ENCODE data around the gene WSCD1.
A peak's percentile ranks its signal among the peaks of the same experiment; 100 is the strongest.

The WSCD1 gene

DNA sequence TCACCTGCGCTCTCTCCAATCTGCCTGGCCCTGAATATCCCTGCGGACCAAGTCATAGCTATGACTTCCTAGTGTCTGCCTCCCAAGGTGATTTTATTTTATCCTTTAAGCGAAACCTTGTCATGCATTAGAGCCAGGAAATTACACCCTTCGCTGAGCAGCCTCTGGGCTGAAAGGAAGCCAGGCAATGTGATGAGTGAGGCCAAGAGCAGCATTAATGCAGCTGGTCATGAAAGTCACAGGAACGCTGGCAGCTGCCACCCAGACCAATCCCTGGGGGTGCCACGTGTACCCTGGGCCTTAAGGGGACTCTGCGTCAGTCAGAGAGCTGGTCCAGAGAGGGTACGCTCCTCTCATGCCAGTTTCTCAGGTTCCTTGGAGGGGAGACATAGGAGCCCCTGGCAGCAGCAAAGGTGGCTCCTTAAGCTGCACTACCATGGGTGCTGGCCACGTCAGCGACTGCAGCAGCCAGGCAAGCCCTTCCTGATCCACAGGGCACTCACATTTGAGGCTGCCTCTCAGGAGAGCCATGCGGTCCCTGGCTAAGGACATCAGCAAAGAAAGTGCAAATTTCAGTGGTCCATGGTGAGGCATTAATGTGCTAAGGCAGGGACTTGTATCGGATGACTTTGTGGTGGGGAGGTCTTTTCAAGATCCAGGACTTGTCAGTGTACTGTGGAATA, 42.7 kb upstream of the WSCD1 start:
- H3K27ac Mint-ChIP-seq: no peak overlapping the region
- H3K4me3 Mint-ChIP-seq: no peak overlapping the region
- H3K9me3 Mint-ChIP-seq: no peaks in the 10 kb centered on the region
- peaks cover 27% of the 10 kb centered on the region for H3K27me3 Mint-ChIP-seq (ENCODE audit: low read depth, poor library complexity)
- TF ChIP-seq CTCF (IDR thresholded peaks at IDR 0.05): no peak
- H3K36me3 Mint-ChIP-seq (ENCODE audit: low read depth): no peaks in the 10 kb centered on the region
- peaks cover 12% of the 10 kb centered on the region for H3K4me1 Mint-ChIP-seq
- no peak for DNase-seq

GRCh38 chr17:6028294-6028693, 41.9 kb upstream of the WSCD1 start:
- no peak for DNase-seq
- H3K36me3 Mint-ChIP-seq (ENCODE audit: low read depth): no peaks in the 10 kb centered on the region
- H3K9me3 Mint-ChIP-seq: no peaks in the 10 kb centered on the region
- H3K4me1 Mint-ChIP-seq: peaks cover 10% of the 10 kb centered on the region
- peaks cover 27% of the 10 kb centered on the region for H3K27me3 Mint-ChIP-seq (ENCODE audit: low read depth, poor library complexity)
- no peak for TF ChIP-seq CTCF (IDR thresholded peaks at IDR 0.05)
- no peak overlapping the region for H3K27ac Mint-ChIP-seq
- no peak overlapping the region for H3K4me3 Mint-ChIP-seq

DNA sequence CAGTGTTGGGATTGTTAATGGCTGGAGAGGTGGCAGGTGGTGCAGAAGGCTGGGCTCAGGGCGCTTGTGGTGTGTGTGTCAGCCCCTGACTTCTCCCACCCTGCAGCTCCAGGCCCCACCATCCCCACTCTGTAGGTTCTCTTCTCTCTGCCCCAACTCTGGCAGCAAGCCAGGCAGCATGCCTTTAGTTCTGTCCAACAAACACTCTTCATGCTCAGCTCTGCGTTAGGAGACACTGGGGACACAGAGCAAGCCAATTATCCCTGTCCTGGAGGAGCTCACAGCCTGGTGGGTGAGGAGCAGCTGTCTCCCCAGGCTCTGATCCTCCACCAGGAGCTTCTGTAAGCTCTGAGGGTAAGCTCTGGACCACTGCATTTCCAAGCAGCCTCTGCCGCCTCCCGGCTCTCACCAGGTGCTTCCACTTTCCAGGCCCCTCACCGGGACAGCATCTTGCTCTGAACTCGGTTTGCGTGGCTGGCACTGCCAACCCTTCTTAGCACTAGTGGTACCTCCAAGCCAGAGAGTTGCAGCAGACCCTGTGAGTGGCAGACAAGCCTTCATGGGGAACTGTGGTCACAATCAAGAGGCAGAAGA, 34.3 kb upstream of the WSCD1 start:
- Mint-ChIP-seq H3K4me1 (peaks cover 14% of the 10 kb centered on the region), H3K27me3 (ENCODE audit: low read depth, poor library complexity) (peaks cover 8% of the 10 kb centered on the region), H3K4me3 (no peak overlapping the region), H3K9me3 (peaks cover 4% of the 10 kb centered on the region), H3K36me3 (ENCODE audit: low read depth) (no peaks in the 10 kb centered on the region), H3K27ac (no peak overlapping the region)
- DNase-seq: no peak
- no peak for TF ChIP-seq CTCF (IDR thresholded peaks at IDR 0.05)

DNA sequence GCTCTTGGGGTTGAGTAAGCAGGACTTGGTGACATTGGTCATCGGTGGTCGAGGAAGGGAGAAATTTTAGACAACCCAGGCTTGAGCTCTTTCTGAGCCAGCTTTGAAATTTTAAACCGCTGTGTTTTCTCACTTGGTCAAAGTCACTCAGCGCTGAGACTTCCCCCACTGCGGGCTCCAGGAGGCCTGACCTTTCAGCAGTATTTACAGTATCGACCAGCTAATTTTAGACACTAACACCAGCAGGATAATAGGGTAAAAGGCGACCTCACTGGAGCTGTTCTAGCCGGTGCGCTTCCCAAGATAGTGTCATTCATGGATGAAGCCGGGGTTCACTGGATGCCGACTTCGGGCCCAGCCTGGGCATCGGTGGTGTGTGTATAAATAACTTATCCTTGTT, 29.7 kb upstream of the WSCD1 start:
- H3K36me3 Mint-ChIP-seq (ENCODE audit: low read depth): no peaks in the 10 kb centered on the region
- no peak overlapping the region for H3K27ac Mint-ChIP-seq
- no peak overlapping the region for H3K4me3 Mint-ChIP-seq
- H3K4me1 Mint-ChIP-seq: peaks cover 32% of the 10 kb centered on the region
- no peak for DNase-seq
- TF ChIP-seq CTCF (IDR thresholded peaks at IDR 0.05): no peak
- peaks cover 8% of the 10 kb centered on the region for H3K9me3 Mint-ChIP-seq
- peaks cover 16% of the 10 kb centered on the region for H3K27me3 Mint-ChIP-seq (ENCODE audit: low read depth, poor library complexity)

- Mint-ChIP-seq H3K9me3 (peaks cover 8% of the 10 kb centered on the region), H3K27ac (peak overlapping the region; percentile 59), H3K27me3 (ENCODE audit: low read depth, poor library complexity) (peaks cover 16% of the 10 kb centered on the region), H3K4me3 (no peak overlapping the region), H3K36me3 (ENCODE audit: low read depth) (no peaks in the 10 kb centered on the region), H3K4me1 (peaks cover 32% of the 10 kb centered on the region)
- TF ChIP-seq CTCF (IDR thresholded peaks at IDR 0.05): no peak
- DNase-seq: no peak
Observed at GRCh38 chr17:6041246-6041645, 28.9 kb upstream of the WSCD1 start.

GRCh38 chr17:6043405-6043804, 26.8 kb upstream of the WSCD1 start:
- DNase-seq: no peak
- no peak overlapping the region for H3K4me3 Mint-ChIP-seq
- no peak for TF ChIP-seq CTCF (IDR thresholded peaks at IDR 0.05)
- H3K36me3 Mint-ChIP-seq (ENCODE audit: low read depth): no peaks in the 10 kb centered on the region
- peaks cover 13% of the 10 kb centered on the region for H3K27me3 Mint-ChIP-seq (ENCODE audit: low read depth, poor library complexity)
- peaks cover 8% of the 10 kb centered on the region for H3K9me3 Mint-ChIP-seq
- H3K27ac Mint-ChIP-seq: no peak overlapping the region
- H3K4me1 Mint-ChIP-seq: peaks cover 27% of the 10 kb centered on the region

All from nephron progenitor cell (in vitro differentiated cells).